Panc1 (cell line): Measurements from ENCODE around the gene MACROD2. TPM values are rescaled to one million over a fixed set of nuclear protein-coding genes. Genes with fewer than 3 reads are reported as not detected.

ENCODE experiments used
- ATAC-seq: fragments of 200-7000 bp; cut with Tn5 transposase; 2 replicates; pipeline ENCODE4 v1.9.1; 2020; ENCODE audit warnings: mild to moderate bottlenecking, moderate library complexity
- BruUV-seq: library from RNA; stranded (reverse); fragments of 400-500 nt; replicated peaks from 2 replicates; lab custom pipeline; 2021; lab: Mats Ljungman, UMichigan
- CTCF ChIA-PET: fragments of 300-600 bp; sonication (Branson Sonifier 250); formaldehyde crosslinking; loops from one replicate; lab custom pipeline; 2022; ENCODE audit warnings: antibody characterized with exemption; lab: Charles Lee
- POLR2A ChIA-PET: fragments of 300-600 bp; sonication (Branson Sonifier 250); formaldehyde crosslinking; loops from one replicate; lab custom pipeline; 2022; ENCODE audit warnings: antibody characterized with exemption; lab: Charles Lee
- DNase-seq: peaks from one replicate; pipeline ENCODE4 v3.0.0-alpha.2; 2010; ENCODE audit warnings: low read depth, low spot score
- H3K27ac ChIP-seq: 2 replicates; pipeline ENCODE4 v1.5.1; 2011; ENCODE audit warnings: mild to moderate bottlenecking, low read length, inconsistent platforms
- H3K27me3 ChIP-seq: fragments of 200-500 bp; sonication (Bioruptor generic); 2 replicates; pipeline ENCODE4 v1.6.0; 2014; ENCODE audit warnings: low read length, inconsistent platforms; ENCODE audit not compliant: control insufficient read depth, insufficient read depth
- H3K36me3 ChIP-seq: fragments of 200-500 bp; sonication (Bioruptor generic); 2 replicates; pipeline ENCODE4 v1.5.1; 2014; ENCODE audit warnings: inconsistent platforms, mild to moderate bottlenecking, low read length, moderate library complexity; ENCODE audit not compliant: control insufficient read depth, insufficient read depth
- H3K4me1 ChIP-seq: 2 replicates; pipeline ENCODE4 v1.5.1; 2011; ENCODE audit warnings: inconsistent platforms, mild to moderate bottlenecking, low read length, moderate library complexity; ENCODE audit not compliant: control insufficient read depth, insufficient read depth
- H3K4me3 ChIP-seq, 2 experiments: 2 replicates each; pipeline ENCODE4 v1.5.1; 2011 to 2012; ENCODE audit warnings: low read depth in 2 of 2, low read length in 2 of 2, mild to moderate bottlenecking in 2 of 2, inconsistent platforms in 1 of 2, moderate library complexity in 1 of 2
- H3K9me3 ChIP-seq: fragments of 200-500 bp; sonication (Bioruptor generic); 2 replicates; pipeline ENCODE4 v1.5.1; 2014; ENCODE audit warnings: low read depth, mild to moderate bottlenecking, inconsistent platforms, low read length, moderate library complexity; ENCODE audit not compliant: control insufficient read depth, insufficient read depth
- POLR2AphosphoS5 ChIP-seq: IDR thresholded peaks from 2 replicates; pipeline ENCODE4 v1.6.1; 2012; ENCODE audit warnings: mild to moderate bottlenecking, low read depth, low read length, moderate library complexity
- SIN3A ChIP-seq: IDR thresholded peaks from 2 replicates; pipeline ENCODE4 v1.6.1; 2012; ENCODE audit warnings: low read depth, mild to moderate bottlenecking, low read length, moderate library complexity, borderline replicate concordance; ENCODE audit not compliant: insufficient read depth
- TCF7L2 ChIP-seq: IDR thresholded peaks from 2 replicates; pipeline ENCODE4 v1.6.1; 2011; ENCODE audit warnings: mild to moderate bottlenecking, low read depth, low read length, inconsistent platforms
- in situ Hi-C: cut with HindIII; loops from 2 replicates; pipeline ENCODE4 v1.10.0; 2016; ENCODE audit warnings: low sequenced_read_pairs, low pct_unique_long_range_greater_than_20kb
- intact Hi-C: fragments of 100-400 bp; cut with micrococcal nuclease; formaldehyde crosslinking; loops from one replicate; pipeline ENCODE4 v1.10.0; 2022; ENCODE audit not compliant: unreplicated experiment
- total RNA-seq: library from RNA; stranded (reverse); gene quantifications from one replicate; pipeline ENCODE4 v1.2.1, GENCODE V29; 2021; ENCODE audit not compliant: unreplicated experiment
- TF ChIP-seq, protein P1 (sequence below), 2 experiments: IDR thresholded peaks; 2 replicates each; pipeline ENCODE4 v1.6.1; 2011 to 2012; ENCODE audit warnings: low read depth in 2 of 2, control low read depth in 1 of 2, low read length in 1 of 2, mild to moderate bottlenecking in 1 of 2, moderate library complexity in 1 of 2; ENCODE audit not compliant: insufficient read depth in 1 of 2
- TF ChIP-seq, protein P2 (sequence below): fragments of 450-650 bp; IDR thresholded peaks from 2 replicates; pipeline ENCODE4 v1.5.1; 2017; ENCODE audit warnings: mild to moderate bottlenecking

The MACROD2 gene
- total RNA-seq, 1 experiment from 2014 or later = 1.2 TPM

DNA sequence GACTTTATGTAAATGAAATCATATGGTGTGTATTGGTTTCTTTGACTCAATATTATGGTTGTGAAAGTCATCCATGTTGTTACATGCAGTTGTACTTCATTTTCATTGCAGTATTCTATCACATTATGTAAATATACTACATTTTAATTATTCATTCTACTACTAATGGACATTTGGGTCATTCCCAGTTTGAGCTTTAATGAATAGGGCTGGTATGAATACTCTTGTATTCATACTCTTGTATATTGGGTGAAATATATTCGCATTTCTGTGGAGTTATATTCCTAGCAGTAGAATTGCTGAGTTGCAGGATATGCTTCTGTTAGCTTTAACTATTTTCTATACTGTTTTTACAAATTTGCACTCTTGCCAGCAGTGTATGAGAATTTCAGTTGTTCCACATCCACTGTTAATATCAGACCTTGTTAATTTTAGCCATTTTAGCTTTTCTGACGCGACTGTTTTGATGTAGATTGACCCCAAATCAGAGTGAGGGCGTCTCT lies 1633.6 kb downstream of the MACROD2 start:
- Histone ChIP-seq H3K4me3 (no peak overlapping the region), H3K27me3 (no peaks in the 10 kb centered on the region), H3K9me3 (no peaks in the 10 kb centered on the region), H3K27ac (no peak overlapping the region), H3K36me3 (no peaks in the 10 kb centered on the region), H3K4me1 (no peaks in the 10 kb centered on the region)
- DNase-seq (no peak), ATAC-seq (no peak)
- CTCF ChIA-PET = no interaction called here
- POLR2A ChIA-PET = no interaction called here
- intact Hi-C loops (no loop called here), in situ Hi-C loops (no loop called here)
- TF ChIP-seq TCF7L2 = no peak
- TF ChIP-seq, protein P1, sequence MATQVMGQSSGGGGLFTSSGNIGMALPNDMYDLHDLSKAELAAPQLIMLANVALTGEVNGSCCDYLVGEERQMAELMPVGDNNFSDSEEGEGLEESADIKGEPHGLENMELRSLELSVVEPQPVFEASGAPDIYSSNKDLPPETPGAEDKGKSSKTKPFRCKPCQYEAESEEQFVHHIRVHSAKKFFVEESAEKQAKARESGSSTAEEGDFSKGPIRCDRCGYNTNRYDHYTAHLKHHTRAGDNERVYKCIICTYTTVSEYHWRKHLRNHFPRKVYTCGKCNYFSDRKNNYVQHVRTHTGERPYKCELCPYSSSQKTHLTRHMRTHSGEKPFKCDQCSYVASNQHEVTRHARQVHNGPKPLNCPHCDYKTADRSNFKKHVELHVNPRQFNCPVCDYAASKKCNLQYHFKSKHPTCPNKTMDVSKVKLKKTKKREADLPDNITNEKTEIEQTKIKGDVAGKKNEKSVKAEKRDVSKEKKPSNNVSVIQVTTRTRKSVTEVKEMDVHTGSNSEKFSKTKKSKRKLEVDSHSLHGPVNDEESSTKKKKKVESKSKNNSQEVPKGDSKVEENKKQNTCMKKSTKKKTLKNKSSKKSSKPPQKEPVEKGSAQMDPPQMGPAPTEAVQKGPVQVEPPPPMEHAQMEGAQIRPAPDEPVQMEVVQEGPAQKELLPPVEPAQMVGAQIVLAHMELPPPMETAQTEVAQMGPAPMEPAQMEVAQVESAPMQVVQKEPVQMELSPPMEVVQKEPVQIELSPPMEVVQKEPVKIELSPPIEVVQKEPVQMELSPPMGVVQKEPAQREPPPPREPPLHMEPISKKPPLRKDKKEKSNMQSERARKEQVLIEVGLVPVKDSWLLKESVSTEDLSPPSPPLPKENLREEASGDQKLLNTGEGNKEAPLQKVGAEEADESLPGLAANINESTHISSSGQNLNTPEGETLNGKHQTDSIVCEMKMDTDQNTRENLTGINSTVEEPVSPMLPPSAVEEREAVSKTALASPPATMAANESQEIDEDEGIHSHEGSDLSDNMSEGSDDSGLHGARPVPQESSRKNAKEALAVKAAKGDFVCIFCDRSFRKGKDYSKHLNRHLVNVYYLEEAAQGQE (IDR thresholded peaks at IDR 0.05; ENCODE audit: insufficient read depth in 1 of 2, low read depth in 2 of 2, low read length in 1 of 2) = no peak
- no peak for TF ChIP-seq POLR2AphosphoS5
- TF ChIP-seq, protein P2, sequence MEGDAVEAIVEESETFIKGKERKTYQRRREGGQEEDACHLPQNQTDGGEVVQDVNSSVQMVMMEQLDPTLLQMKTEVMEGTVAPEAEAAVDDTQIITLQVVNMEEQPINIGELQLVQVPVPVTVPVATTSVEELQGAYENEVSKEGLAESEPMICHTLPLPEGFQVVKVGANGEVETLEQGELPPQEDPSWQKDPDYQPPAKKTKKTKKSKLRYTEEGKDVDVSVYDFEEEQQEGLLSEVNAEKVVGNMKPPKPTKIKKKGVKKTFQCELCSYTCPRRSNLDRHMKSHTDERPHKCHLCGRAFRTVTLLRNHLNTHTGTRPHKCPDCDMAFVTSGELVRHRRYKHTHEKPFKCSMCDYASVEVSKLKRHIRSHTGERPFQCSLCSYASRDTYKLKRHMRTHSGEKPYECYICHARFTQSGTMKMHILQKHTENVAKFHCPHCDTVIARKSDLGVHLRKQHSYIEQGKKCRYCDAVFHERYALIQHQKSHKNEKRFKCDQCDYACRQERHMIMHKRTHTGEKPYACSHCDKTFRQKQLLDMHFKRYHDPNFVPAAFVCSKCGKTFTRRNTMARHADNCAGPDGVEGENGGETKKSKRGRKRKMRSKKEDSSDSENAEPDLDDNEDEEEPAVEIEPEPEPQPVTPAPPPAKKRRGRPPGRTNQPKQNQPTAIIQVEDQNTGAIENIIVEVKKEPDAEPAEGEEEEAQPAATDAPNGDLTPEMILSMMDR = no peak
- no peak for TF ChIP-seq SIN3A
- BruUV-seq = no TSS peak

DNA sequence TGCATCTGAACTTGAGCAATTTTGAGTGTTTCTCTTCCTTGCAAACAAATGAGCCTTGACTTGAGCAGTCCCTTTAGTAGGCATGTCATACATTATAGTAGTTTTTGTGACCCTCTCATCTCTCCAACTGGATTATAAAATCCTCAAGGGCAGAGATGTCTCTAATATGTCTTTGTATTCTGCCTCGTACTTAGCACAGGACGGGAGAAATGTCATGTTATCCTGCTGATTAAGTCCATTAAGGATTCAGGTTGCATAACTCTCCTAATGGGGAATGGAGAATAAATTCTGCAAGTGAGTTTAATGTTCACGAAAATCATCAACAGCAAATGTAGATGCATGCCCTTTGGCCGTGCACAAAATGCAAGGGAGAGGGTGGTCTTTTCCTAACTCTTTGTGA lies 1635.0 kb downstream of the MACROD2 start:
- ChIA-PET POLR2A (no interaction called here), CTCF (no interaction called here)
- Histone ChIP-seq H3K9me3 (no peaks in the 10 kb centered on the region), H3K4me3 (no peak overlapping the region), H3K36me3 (no peaks in the 10 kb centered on the region), H3K27me3 (no peaks in the 10 kb centered on the region), H3K4me1 (no peaks in the 10 kb centered on the region), H3K27ac (no peak overlapping the region)
- intact Hi-C loops = loop anchor here (2.0 kb wide), 1 partner anchor 44 kb away; no protein-coding TSS in a partner anchor
- no peak for TF ChIP-seq TCF7L2
- TF ChIP-seq, protein P2 = no peak
- DNase-seq (no peak), ATAC-seq (no peak)
- in situ Hi-C loops = no loop called here
- no TSS peak for BruUV-seq
